Esophagus (tissue), 2 donors: ENCODE data around the gene ZNF555. TPM values are rescaled to one million over a fixed set of nuclear protein-coding genes. Genes with fewer than 3 reads are reported as not detected.

Experiments used
- H3K27ac ChIP-seq, 2 donors: one replicate each; pipeline ENCODE4 v1.5.1; 2013; ENCODE audit warnings: low read depth in 2 of 2, mild to moderate bottlenecking in 2 of 2, inconsistent platforms in 1 of 2, low read length in 1 of 2, moderate library complexity in 1 of 2
- H3K27me3 ChIP-seq, 2 donors: one replicate each; pipeline ENCODE4 v1.6.1; 2013; ENCODE audit warnings: low read length in 2 of 2, control low read depth in 1 of 2, mild to moderate bottlenecking in 1 of 2; ENCODE audit not compliant: insufficient read depth in 2 of 2, control insufficient read depth in 1 of 2
- H3K36me3 ChIP-seq, 2 donors: one replicate each; pipeline ENCODE4 v1.6.1; 2013; ENCODE audit warnings: low read length in 1 of 2; ENCODE audit not compliant: control insufficient read depth in 2 of 2, insufficient read depth in 2 of 2
- H3K4me1 ChIP-seq, 2 donors: one replicate each; pipeline ENCODE4 v1.6.1; 2013; ENCODE audit warnings: low read length in 1 of 2; ENCODE audit not compliant: control insufficient read depth in 2 of 2, insufficient read depth in 2 of 2
- H3K4me3 ChIP-seq, 2 donors: one replicate each; pipeline ENCODE4 v1.5.1; 2013; ENCODE audit warnings: low read length in 2 of 2, mild to moderate bottlenecking in 2 of 2, low read depth in 1 of 2, moderate library complexity in 1 of 2
- H3K9me3 ChIP-seq, 2 donors: one replicate each; pipeline ENCODE4 v1.6.1; 2013; ENCODE audit warnings: mild to moderate bottlenecking in 2 of 2, low read depth in 1 of 2, low read length in 1 of 2, moderate library complexity in 1 of 2; ENCODE audit not compliant: control insufficient read depth in 2 of 2, insufficient read depth in 1 of 2
- WGBS, 2 donors: extraction: QIAGEN DNeasy Blood & Tissue Kit; methylation state at CpG; one replicate each; pipeline ENCODE4 v1.1.7; 2013; 5-methylcytosine and 5-hydroxymethylcytosine counted together
- polyA plus RNA-seq, 2 donors: library from polyadenylated mRNA; stranded (reverse); fragments of 200-250 nt; gene quantifications; one replicate each; pipeline ENCODE4 v1.2.3, GENCODE V29; 2013
- donor health status: healthy with polysubstance abuse.
- donor health status: Bipolar disorder and iron deficiency.

The ZNF555 gene
- polyA plus RNA-seq, 2 donors = 1.2 to 2.4 TPM

GRCh38 chr19:2845107-2845506, 3.8 kb downstream of the ZNF555 start:
- Histone ChIP-seq H3K9me3 (no peaks in the 10 kb centered on the region), H3K36me3 (peaks cover 0 to 4% of the 10 kb centered on the region in 2 donors), H3K27me3 (no peaks in the 10 kb centered on the region), H3K4me3 (no peak overlapping the region), H3K4me1 (peaks cover 2 to 5% of the 10 kb centered on the region in 2 donors), H3K27ac (no peak overlapping the region)
- WGBS, 2 donors = 94 to 97% methylated on average over 2 of the region's 2 CpGs

GRCh38 chr19:2846180-2846894, 5.1 kb downstream of the ZNF555 start:
- H3K36me3 ChIP-seq = peaks cover 0 to 4% of the 10 kb centered on the region in 2 donors
- no peaks in the 10 kb centered on the region for H3K27me3 ChIP-seq
- peaks cover 2 to 5% of the 10 kb centered on the region in 2 donors for H3K4me1 ChIP-seq
- H3K9me3 ChIP-seq = no peaks in the 10 kb centered on the region
- no peak overlapping the region for H3K27ac ChIP-seq
- H3K4me3 ChIP-seq = no peak overlapping the region
- 90% methylated on average over 13 of the region's 13 CpGs for WGBS, 2 donors

- peaks cover 0 to 3% of the 10 kb centered on the region in 2 donors for H3K9me3 ChIP-seq
- 96 to 98% methylated on average over 3 of the region's 3 CpGs for WGBS, 2 donors
Measured at GRCh38 chr19:2847507-2847906, 6.2 kb downstream of the ZNF555 start.

GRCh38 chr19:2848616-2849015, 7.3 kb downstream of the ZNF555 start:
- Histone ChIP-seq H3K36me3 (peaks cover 17% of the 10 kb centered on the region in 2 donors), H3K9me3 (peaks cover 3 to 11% of the 10 kb centered on the region in 2 donors), H3K4me1 (no peaks in the 10 kb centered on the region), H3K27me3 (no peaks in the 10 kb centered on the region), H3K4me3 (no peak overlapping the region), H3K27ac (no peak overlapping the region)
- 75 to 82% methylated on average over 4 of the region's 4 CpGs for WGBS, 2 donors

More at GRCh38 chr19:2847507-2847906, 6.2 kb downstream of the ZNF555 start:
- Histone ChIP-seq H3K4me1 (peaks cover 0 to 2% of the 10 kb centered on the region in 2 donors), H3K36me3 (peaks cover 7 to 10% of the 10 kb centered on the region in 2 donors), H3K27me3 (no peaks in the 10 kb centered on the region), H3K4me3 (no peak overlapping the region), H3K27ac (no peak overlapping the region)

GRCh38 chr19:2850256-2850925, 9.1 kb downstream of the ZNF555 start:
- peaks cover 17% of the 10 kb centered on the region in 2 donors for H3K36me3 ChIP-seq
- H3K4me3 ChIP-seq = no peak overlapping the region
- 83 to 89% methylated on average over 3 of the region's 3 CpGs for WGBS, 2 donors
- H3K4me1 ChIP-seq = no peaks in the 10 kb centered on the region
- no peak overlapping the region for H3K27ac ChIP-seq
- H3K9me3 ChIP-seq = peaks cover 3 to 12% of the 10 kb centered on the region in 2 donors
- no peaks in the 10 kb centered on the region for H3K27me3 ChIP-seq

GRCh38 chr19:2852598-2852997, 11.3 kb downstream of the ZNF555 start:
- Histone ChIP-seq H3K4me3 (no peak overlapping the region), H3K27me3 (no peaks in the 10 kb centered on the region), H3K27ac (no peak overlapping the region), H3K9me3 (peaks cover 6 to 12% of the 10 kb centered on the region in 2 donors), H3K4me1 (no peaks in the 10 kb centered on the region), H3K36me3 (peaks cover 13 to 17% of the 10 kb centered on the region in 2 donors)
- whole genome bisulfite sequencing, 2 donors = 97 to 98% methylated on average over 10 of the region's 10 CpGs

GRCh38 chr19:2853015-2853606, 11.8 kb downstream of the ZNF555 start:
- Histone ChIP-seq H3K36me3 (peaks cover 13 to 17% of the 10 kb centered on the region in 2 donors), H3K27me3 (no peaks in the 10 kb centered on the region), H3K27ac (no peak overlapping the region), H3K4me1 (no peaks in the 10 kb centered on the region), H3K4me3 (no peak overlapping the region), H3K9me3 (peaks cover 6 to 15% of the 10 kb centered on the region in 2 donors)
- 96 to 97% methylated on average over 11 of the region's 11 CpGs for WGBS, 2 donors

- Histone ChIP-seq H3K4me1 (no peaks in the 10 kb centered on the region), H3K9me3 (peaks cover 16 to 28% of the 10 kb centered on the region in 2 donors), H3K36me3 (peaks cover 13 to 17% of the 10 kb centered on the region in 2 donors), H3K4me3 (no peak overlapping the region), H3K27me3 (no peaks in the 10 kb centered on the region), H3K27ac (no peak overlapping the region)
- WGBS, 2 donors = 94 to 97% methylated on average over 3 of the region's 3 CpGs
Measured at GRCh38 chr19:2854849-2855248, 13.6 kb downstream of the ZNF555 start.

- H3K27me3 ChIP-seq = no peaks in the 10 kb centered on the region
- no peak overlapping the region for H3K27ac ChIP-seq
- peaks cover 16 to 28% of the 10 kb centered on the region in 2 donors for H3K9me3 ChIP-seq
- H3K36me3 ChIP-seq = peaks cover 13 to 15% of the 10 kb centered on the region in 2 donors
- WGBS, 2 donors = 82 to 87% methylated on average over 5 of the region's 5 CpGs
- no peak overlapping the region for H3K4me3 ChIP-seq
- H3K4me1 ChIP-seq = no peaks in the 10 kb centered on the region
Measured at GRCh38 chr19:2856457-2857050, 15.3 kb downstream of the ZNF555 start.
